GM13976 (cell line): ENCODE results near the gene PAQR7.
"Not testable (repeated sequence)": the region's sequence is repeated elsewhere in the genome, so short reads cannot be mapped to it uniquely, and the experiment has no call there.

Experiments used
- DNase-seq: peaks from one replicate; pipeline ENCODE4 v3.0.0; 2012; ENCODE audit warnings: low spot score
- CTCF ChIP-seq: IDR thresholded peaks from 2 replicates; pipeline ENCODE4 v1.5.1; 2012; ENCODE audit warnings: borderline replicate concordance, mild to moderate bottlenecking; ENCODE audit not compliant: insufficient read depth; ENCODE audit errors: extremely low read depth, missing control alignments, control extremely low read depth
- in situ Hi-C: fragments of 300-500 bp; cut with MboI; formaldehyde crosslinking; loops from one replicate; pipeline ENCODE4 v1.12.0; 2022; ENCODE audit warnings: low sequenced_read_pairs, mixed read lengths, inconsistent platforms; ENCODE audit not compliant: unreplicated experiment

Gene PAQR7

DNA sequence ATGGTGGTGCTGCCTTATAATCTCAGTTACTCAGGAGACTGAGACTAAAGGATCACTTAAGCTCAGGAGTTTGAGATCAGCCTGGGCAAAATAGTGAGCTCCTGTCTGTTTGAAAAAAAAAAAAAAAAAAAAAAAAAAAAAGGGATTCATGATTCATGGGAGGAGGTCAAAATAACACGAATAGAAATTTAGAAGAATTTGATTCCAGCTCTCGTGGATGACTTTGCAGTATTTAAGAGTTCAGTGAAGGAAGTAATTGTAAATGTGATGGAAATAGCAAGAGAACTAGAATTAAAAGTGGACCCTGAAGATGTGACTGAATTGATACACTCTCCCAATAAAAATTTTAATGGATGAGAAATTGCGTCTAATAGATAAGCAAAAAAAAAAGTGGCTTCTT, 32.0 kb downstream of the PAQR7 start:
- in situ Hi-C loops: no loop called here
- TF ChIP-seq CTCF: no peak
- no peak for DNase-seq

DNA sequence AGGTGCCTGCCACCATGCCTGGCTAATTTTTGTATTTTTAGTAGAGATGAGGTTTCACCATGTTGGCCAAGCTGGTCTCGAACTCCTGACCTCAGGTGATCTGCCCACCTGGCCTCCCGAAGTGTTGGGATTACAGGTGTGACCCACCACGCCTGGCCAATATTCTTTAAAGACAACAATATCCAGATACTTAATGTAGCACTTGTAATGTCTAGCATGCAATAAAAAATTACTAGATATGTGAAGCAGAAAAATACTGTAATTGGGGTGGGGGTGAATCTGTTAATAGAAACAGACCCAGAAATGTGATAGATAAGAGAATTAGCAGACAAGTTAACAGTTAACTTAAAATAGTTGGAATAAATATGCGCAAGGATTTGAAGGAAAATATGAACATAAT, 35.7 kb downstream of the PAQR7 start:
- in situ Hi-C loops, DNase-seq: not testable (repeated sequence)

GRCh38 chr1:25837262-25837875, 38.1 kb downstream of the PAQR7 start:
- peak; percentile 36 for TF ChIP-seq CTCF
- DNase-seq: no peak
- in situ Hi-C loops: no loop called here

- TF ChIP-seq CTCF: no peak
- no peak for DNase-seq
- in situ Hi-C loops: no loop called here
Observed at GRCh38 chr1:25836695-25837094, 38.8 kb downstream of the PAQR7 start.

GRCh38 chr1:25834894-25835293, 40.6 kb downstream of the PAQR7 start:
- in situ Hi-C loops: no loop called here
- DNase-seq: no peak
- TF ChIP-seq CTCF: no peak

DNA sequence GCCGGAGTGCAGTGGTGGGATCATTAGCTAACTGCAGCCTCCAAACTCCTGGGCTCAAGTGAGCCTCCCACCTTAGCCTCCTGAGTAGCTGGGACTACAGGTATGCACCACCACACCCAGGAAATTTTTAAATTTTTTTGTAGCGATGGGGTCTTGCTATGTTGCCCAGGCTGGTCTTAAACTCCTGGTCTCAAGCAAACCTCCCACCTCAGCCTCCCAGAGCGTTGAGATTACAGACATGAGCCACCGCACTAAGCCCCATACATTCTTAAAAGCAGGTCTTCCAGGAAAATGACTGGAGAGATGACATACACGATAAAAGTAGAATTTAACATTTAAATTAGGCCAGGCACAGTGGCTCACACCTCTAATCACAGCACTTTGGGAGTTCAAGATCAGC, 42.4 kb downstream of the PAQR7 start:
- in situ Hi-C loops: no loop called here
- DNase-seq: no peak
- no peak for TF ChIP-seq CTCF

DNA sequence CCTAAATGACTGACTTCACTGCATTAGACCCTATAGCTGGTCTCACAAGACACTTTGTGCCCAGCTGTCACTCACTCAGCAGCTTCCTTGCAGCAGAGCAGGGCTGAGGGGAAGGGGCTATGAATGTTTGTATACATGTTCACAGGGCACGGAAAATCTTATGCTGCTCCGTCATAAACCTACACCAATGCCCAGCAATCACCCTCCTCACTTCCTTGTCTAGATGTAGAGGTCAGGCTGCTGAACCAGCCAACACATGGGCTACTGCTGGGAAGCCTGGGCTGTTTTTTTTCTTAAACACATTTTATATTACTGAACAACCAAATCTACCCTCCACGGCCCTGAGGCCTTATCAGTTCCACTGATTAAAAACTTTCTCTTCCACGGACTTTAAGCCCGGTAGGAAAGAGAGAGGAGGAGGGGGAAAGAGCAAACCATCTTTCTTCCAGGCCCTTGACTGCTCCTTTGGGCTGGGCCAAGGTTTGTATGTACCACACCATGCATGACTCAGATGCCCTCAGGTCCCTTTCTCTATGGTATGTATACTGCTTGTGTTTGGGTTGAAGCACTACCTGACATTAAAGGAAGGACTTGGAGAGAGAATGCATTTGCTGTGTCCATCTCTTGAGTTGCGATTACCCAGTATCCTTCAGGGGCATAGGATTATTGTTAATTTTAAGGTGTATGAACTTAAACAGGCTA, 43.0 kb downstream of the PAQR7 start:
- in situ Hi-C loops: no loop called here
- DNase-seq: no peak
- no peak for TF ChIP-seq CTCF
